HEK293 (cell line): Measurements from ENCODE around the gene C1D.
"Not testable (repeated sequence)": the region's sequence is repeated elsewhere in the genome, so short reads cannot be mapped to it uniquely, and the experiment has no call there.

Experiments
- CTCF ChIA-PET: fragments of 350-600 bp; formaldehyde crosslinking; extraction: SDS; loops from one replicate; lab custom pipeline; 2021; ENCODE audit warnings: antibody characterized with exemption; lab: Yijun Ruan, JAX
- POLR2A ChIA-PET: fragments of 300-600 bp; formaldehyde crosslinking; extraction: SDS; loops from one replicate; lab custom pipeline; 2020; ENCODE audit warnings: antibody characterized with exemption, inconsistent platforms; lab: Yijun Ruan, JAX
- H3K27ac ChIP-seq: fragments of 200-500 bp; sonication (Bioruptor generic); 2 replicates; pipeline ENCODE4 v1.5.1; 2014; ENCODE audit warnings: low read depth, low read length, control low read depth, inconsistent platforms; ENCODE audit errors: extremely low read depth
- H3K36me3 ChIP-seq, 2 experiments: fragments of 200-500 bp in 1 of 2; sonication (Bioruptor generic) in 1 of 2; 1 replicate in 1 of 2; 2 replicates in 1 of 2; pipeline ENCODE4 v1.5.1; 2014 to 2017; ENCODE audit warnings: inconsistent platforms in 2 of 2, low read length in 2 of 2; ENCODE audit not compliant: control insufficient read depth in 2 of 2, insufficient read depth in 1 of 2
- H3K4me1 ChIP-seq: fragments of 200-500 bp; sonication (Bioruptor generic); 2 replicates; pipeline ENCODE4 v1.5.1; 2014; ENCODE audit warnings: mild to moderate bottlenecking, low read length, inconsistent platforms; ENCODE audit not compliant: control insufficient read depth, insufficient read depth
- H3K4me3 ChIP-seq: 2 replicates; pipeline ENCODE4 v1.5.1; 2011; ENCODE audit warnings: low read depth, mild to moderate bottlenecking, control low read depth, low read length, moderate library complexity
- H3K9me3 ChIP-seq: fragments of 200-500 bp; sonication (Bioruptor generic); 2 replicates; pipeline ENCODE4 v1.5.1; 2014; ENCODE audit warnings: low read depth, low read length, inconsistent platforms; ENCODE audit not compliant: control insufficient read depth, insufficient read depth
- SETDB1 ChIP-seq: IDR thresholded peaks from one replicate; pipeline ENCODE4 v1.6.1; 2017; ENCODE audit warnings: mild to moderate bottlenecking, low read length, moderate library complexity, mixed read lengths; ENCODE audit not compliant: insufficient read length
- SP7 ChIP-seq: fragments of 450-650 bp; formaldehyde crosslinking; IDR thresholded peaks from 2 replicates; pipeline ENCODE4 v1.5.1; 2016; ENCODE audit warnings: missing biosample characterization, missing genetic modification characterization
- ZFP3 ChIP-seq: fragments of 450-650 bp; formaldehyde crosslinking; IDR thresholded peaks from 2 replicates; pipeline ENCODE4 v1.5.1; 2016; ENCODE audit warnings: low read depth, missing biosample characterization, missing genetic modification characterization
- ZNF112 ChIP-seq: fragments of 450-650 bp; formaldehyde crosslinking; IDR thresholded peaks from 2 replicates; pipeline ENCODE4 v1.5.0; 2017; ENCODE audit warnings: missing biosample characterization, missing genetic modification characterization
- ZNF175 ChIP-seq: fragments of 450-650 bp; formaldehyde crosslinking; IDR thresholded peaks from 2 replicates; pipeline ENCODE4 v1.5.1; 2016; ENCODE audit warnings: missing biosample characterization, missing genetic modification characterization
- ZNF211 ChIP-seq: fragments of 450-650 bp; formaldehyde crosslinking; IDR thresholded peaks from 2 replicates; pipeline ENCODE4 v1.5.1; 2016; ENCODE audit warnings: low read depth, missing biosample characterization, missing genetic modification characterization
- ZNF23 ChIP-seq: fragments of 450-650 bp; formaldehyde crosslinking; IDR thresholded peaks from 2 replicates; pipeline ENCODE4 v1.5.1; 2016; ENCODE audit warnings: missing biosample characterization, missing genetic modification characterization, borderline replicate concordance
- ZNF274 ChIP-seq, 2 experiments: fragments of 200-500 bp in 1 of 2; fragments of 450-650 bp in 1 of 2; sonication (Bioruptor generic) in 1 of 2; formaldehyde crosslinking in 1 of 2; IDR thresholded peaks; 2 replicates each; pipeline versions ENCODE4 v1.5.1 to v1.6.1; 2014 to 2016; ENCODE audit warnings: borderline replicate concordance in 1 of 2, inconsistent platforms in 1 of 2, low read length in 1 of 2, missing biosample characterization in 1 of 2, missing genetic modification characterization in 1 of 2
- ZNF521 ChIP-seq: fragments of 450-650 bp; formaldehyde crosslinking; IDR thresholded peaks from 2 replicates; pipeline ENCODE4 v1.5.1; 2017; ENCODE audit warnings: missing biosample characterization, mild to moderate bottlenecking, missing genetic modification characterization
- ZNF529 ChIP-seq: fragments of 450-650 bp; formaldehyde crosslinking; IDR thresholded peaks from 2 replicates; pipeline ENCODE4 v1.5.1; 2017; ENCODE audit warnings: missing genetic modification characterization, missing biosample characterization; ENCODE audit not compliant: insufficient replicate concordance
- ZNF626 ChIP-seq: fragments of 450-650 bp; sonication (Bioruptor Pico); formaldehyde crosslinking; IDR thresholded peaks from 2 replicates; pipeline ENCODE4 v1.5.1; 2018; ENCODE audit warnings: missing biosample characterization, missing genetic modification characterization, inconsistent platforms
- ZNF777 ChIP-seq: fragments of 450-650 bp; formaldehyde crosslinking; IDR thresholded peaks from 2 replicates; pipeline ENCODE4 v1.5.1; 2017; ENCODE audit warnings: missing biosample characterization, missing genetic modification characterization, borderline replicate concordance
- ZSCAN30 ChIP-seq: fragments of 450-650 bp; IDR thresholded peaks from 2 replicates; pipeline ENCODE4 v1.5.1; 2018; ENCODE audit warnings: missing biosample characterization, mild to moderate bottlenecking, missing genetic modification characterization, moderate library complexity
- TF ChIP-seq, protein P1 (sequence below): fragments of 450-650 bp; formaldehyde crosslinking; IDR thresholded peaks from 2 replicates; pipeline ENCODE4 v1.5.1; 2016; ENCODE audit warnings: missing biosample characterization, missing genetic modification characterization
- TF ChIP-seq, protein P2 (sequence below): fragments of 450-650 bp; formaldehyde crosslinking; IDR thresholded peaks from 2 replicates; pipeline ENCODE4 v1.5.1; 2016; ENCODE audit warnings: missing biosample characterization, missing genetic modification characterization
- TF ChIP-seq, protein P3 (sequence below): fragments of 450-650 bp; formaldehyde crosslinking; IDR thresholded peaks from 2 replicates; pipeline ENCODE4 v1.5.1; 2016; ENCODE audit warnings: missing biosample characterization, missing genetic modification characterization, borderline replicate concordance
- TF ChIP-seq, protein P4 (sequence below): fragments of 450-650 bp; formaldehyde crosslinking; IDR thresholded peaks from 2 replicates; pipeline ENCODE4 v1.5.1; 2017; ENCODE audit warnings: missing biosample characterization, missing genetic modification characterization
- TF ChIP-seq, protein P5 (sequence below): fragments of 450-650 bp; formaldehyde crosslinking; IDR thresholded peaks from 2 replicates; pipeline ENCODE4 v1.5.1; 2017; ENCODE audit warnings: missing biosample characterization, missing genetic modification characterization
- TF ChIP-seq, protein P6 (sequence below): fragments of 450-650 bp; formaldehyde crosslinking; IDR thresholded peaks from 2 replicates; pipeline ENCODE4 v1.5.1; 2017; ENCODE audit warnings: missing biosample characterization, missing genetic modification characterization

C1D gene

DNA sequence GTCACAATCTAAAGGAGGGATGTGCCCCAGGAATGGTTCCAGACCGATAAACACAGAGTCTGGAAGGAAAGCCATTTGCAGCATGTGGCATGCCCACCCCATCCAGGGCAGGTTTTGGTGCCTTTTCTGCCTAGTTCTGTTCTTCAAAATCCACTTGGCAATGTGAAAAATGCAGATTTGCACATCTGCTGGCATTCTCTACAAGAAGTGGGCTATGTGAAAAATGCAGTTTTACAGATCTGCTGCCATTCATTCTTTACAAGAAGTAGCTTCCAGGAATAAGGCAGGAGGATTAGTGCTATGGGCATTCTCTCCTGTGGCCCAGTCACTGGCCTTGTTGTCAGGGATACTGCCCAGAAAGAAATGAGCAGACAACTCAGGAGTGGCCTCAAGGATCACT lies 68.1 kb downstream of the C1D start:
- TF ChIP-seq, protein P1, sequence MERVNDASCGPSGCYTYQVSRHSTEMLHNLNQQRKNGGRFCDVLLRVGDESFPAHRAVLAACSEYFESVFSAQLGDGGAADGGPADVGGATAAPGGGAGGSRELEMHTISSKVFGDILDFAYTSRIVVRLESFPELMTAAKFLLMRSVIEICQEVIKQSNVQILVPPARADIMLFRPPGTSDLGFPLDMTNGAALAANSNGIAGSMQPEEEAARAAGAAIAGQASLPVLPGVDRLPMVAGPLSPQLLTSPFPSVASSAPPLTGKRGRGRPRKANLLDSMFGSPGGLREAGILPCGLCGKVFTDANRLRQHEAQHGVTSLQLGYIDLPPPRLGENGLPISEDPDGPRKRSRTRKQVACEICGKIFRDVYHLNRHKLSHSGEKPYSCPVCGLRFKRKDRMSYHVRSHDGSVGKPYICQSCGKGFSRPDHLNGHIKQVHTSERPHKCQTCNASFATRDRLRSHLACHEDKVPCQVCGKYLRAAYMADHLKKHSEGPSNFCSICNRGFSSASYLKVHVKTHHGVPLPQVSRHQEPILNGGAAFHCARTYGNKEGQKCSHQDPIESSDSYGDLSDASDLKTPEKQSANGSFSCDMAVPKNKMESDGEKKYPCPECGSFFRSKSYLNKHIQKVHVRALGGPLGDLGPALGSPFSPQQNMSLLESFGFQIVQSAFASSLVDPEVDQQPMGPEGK (tag by site-specific recombination), result no peak
- TF ChIP-seq, protein P2, sequence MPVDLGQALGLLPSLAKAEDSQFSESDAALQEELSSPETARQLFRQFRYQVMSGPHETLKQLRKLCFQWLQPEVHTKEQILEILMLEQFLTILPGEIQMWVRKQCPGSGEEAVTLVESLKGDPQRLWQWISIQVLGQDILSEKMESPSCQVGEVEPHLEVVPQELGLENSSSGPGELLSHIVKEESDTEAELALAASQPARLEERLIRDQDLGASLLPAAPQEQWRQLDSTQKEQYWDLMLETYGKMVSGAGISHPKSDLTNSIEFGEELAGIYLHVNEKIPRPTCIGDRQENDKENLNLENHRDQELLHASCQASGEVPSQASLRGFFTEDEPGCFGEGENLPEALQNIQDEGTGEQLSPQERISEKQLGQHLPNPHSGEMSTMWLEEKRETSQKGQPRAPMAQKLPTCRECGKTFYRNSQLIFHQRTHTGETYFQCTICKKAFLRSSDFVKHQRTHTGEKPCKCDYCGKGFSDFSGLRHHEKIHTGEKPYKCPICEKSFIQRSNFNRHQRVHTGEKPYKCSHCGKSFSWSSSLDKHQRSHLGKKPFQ (tag by site-specific recombination), result no peak
- TF ChIP-seq ZNF274 (IDR thresholded peaks at IDR 0.05; ENCODE audit: low read length), result no peak
- no peak for TF ChIP-seq ZNF274 (tag by site-specific recombination; IDR thresholded peaks at IDR 0.05; ENCODE audit: borderline replicate concordance)
- TF ChIP-seq, protein P3, sequence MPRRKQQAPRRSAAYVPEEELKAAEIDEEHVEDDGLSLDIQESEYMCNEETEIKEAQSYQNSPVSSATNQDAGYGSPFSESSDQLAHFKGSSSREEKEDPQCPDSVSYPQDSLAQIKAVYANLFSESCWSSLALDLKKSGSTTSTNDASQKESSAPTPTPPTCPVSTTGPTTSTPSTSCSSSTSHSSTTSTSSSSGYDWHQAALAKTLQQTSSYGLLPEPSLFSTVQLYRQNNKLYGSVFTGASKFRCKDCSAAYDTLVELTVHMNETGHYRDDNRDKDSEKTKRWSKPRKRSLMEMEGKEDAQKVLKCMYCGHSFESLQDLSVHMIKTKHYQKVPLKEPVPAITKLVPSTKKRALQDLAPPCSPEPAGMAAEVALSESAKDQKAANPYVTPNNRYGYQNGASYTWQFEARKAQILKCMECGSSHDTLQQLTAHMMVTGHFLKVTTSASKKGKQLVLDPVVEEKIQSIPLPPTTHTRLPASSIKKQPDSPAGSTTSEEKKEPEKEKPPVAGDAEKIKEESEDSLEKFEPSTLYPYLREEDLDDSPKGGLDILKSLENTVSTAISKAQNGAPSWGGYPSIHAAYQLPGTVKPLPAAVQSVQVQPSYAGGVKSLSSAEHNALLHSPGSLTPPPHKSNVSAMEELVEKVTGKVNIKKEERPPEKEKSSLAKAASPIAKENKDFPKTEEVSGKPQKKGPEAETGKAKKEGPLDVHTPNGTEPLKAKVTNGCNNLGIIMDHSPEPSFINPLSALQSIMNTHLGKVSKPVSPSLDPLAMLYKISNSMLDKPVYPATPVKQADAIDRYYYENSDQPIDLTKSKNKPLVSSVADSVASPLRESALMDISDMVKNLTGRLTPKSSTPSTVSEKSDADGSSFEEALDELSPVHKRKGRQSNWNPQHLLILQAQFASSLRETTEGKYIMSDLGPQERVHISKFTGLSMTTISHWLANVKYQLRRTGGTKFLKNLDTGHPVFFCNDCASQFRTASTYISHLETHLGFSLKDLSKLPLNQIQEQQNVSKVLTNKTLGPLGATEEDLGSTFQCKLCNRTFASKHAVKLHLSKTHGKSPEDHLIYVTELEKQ, result no peak
- no peak for TF ChIP-seq ZNF23 (tag by site-specific recombination)
- TF ChIP-seq, protein P4, sequence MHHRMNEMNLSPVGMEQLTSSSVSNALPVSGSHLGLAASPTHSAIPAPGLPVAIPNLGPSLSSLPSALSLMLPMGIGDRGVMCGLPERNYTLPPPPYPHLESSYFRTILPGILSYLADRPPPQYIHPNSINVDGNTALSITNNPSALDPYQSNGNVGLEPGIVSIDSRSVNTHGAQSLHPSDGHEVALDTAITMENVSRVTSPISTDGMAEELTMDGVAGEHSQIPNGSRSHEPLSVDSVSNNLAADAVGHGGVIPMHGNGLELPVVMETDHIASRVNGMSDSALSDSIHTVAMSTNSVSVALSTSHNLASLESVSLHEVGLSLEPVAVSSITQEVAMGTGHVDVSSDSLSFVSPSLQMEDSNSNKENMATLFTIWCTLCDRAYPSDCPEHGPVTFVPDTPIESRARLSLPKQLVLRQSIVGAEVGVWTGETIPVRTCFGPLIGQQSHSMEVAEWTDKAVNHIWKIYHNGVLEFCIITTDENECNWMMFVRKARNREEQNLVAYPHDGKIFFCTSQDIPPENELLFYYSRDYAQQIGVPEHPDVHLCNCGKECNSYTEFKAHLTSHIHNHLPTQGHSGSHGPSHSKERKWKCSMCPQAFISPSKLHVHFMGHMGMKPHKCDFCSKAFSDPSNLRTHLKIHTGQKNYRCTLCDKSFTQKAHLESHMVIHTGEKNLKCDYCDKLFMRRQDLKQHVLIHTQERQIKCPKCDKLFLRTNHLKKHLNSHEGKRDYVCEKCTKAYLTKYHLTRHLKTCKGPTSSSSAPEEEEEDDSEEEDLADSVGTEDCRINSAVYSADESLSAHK (tag by site-specific recombination), result no peak
- TF ChIP-seq ZNF211, result no peak
- TF ChIP-seq ZSCAN30 (tag by site-specific recombination), result no peak
- TF ChIP-seq ZNF112 (tag by site-specific recombination), result no peak
- TF ChIP-seq, protein P5, sequence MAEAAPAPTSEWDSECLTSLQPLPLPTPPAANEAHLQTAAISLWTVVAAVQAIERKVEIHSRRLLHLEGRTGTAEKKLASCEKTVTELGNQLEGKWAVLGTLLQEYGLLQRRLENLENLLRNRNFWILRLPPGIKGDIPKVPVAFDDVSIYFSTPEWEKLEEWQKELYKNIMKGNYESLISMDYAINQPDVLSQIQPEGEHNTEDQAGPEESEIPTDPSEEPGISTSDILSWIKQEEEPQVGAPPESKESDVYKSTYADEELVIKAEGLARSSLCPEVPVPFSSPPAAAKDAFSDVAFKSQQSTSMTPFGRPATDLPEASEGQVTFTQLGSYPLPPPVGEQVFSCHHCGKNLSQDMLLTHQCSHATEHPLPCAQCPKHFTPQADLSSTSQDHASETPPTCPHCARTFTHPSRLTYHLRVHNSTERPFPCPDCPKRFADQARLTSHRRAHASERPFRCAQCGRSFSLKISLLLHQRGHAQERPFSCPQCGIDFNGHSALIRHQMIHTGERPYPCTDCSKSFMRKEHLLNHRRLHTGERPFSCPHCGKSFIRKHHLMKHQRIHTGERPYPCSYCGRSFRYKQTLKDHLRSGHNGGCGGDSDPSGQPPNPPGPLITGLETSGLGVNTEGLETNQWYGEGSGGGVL (tag by site-specific recombination), result no peak
- no peak for TF ChIP-seq ZNF777
- TF ChIP-seq ZNF521 (tag by site-specific recombination), result no peak
- TF ChIP-seq ZNF626 (tag by site-specific recombination), result no peak
- no peak for TF ChIP-seq SP7 (tag by site-specific recombination)
- no peak for TF ChIP-seq ZNF529 (tag by site-specific recombination)
- TF ChIP-seq, protein P6, sequence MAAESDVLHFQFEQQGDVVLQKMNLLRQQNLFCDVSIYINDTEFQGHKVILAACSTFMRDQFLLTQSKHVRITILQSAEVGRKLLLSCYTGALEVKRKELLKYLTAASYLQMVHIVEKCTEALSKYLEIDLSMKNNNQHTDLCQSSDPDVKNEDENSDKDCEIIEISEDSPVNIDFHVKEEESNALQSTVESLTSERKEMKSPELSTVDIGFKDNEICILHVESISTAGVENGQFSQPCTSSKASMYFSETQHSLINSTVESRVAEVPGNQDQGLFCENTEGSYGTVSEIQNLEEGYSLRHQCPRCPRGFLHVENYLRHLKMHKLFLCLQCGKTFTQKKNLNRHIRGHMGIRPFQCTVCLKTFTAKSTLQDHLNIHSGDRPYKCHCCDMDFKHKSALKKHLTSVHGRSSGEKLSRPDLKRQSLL (tag by site-specific recombination), result no peak
- no peak for TF ChIP-seq ZNF175 (tag by site-specific recombination)
- no peak for TF ChIP-seq SETDB1
- TF ChIP-seq ZFP3 (tag by site-specific recombination), result no peak
- TF ChIP-seq, all 188 proteins: peak for 0
- H3K36me3 ChIP-seq, result no peaks in the 10 kb centered on the region
- no peak overlapping the region for H3K4me3 ChIP-seq
- no peak overlapping the region for H3K27ac ChIP-seq
- CTCF ChIA-PET, result no interaction called here
- POLR2A ChIA-PET, result no interaction called here
- no peaks in the 10 kb centered on the region for H3K9me3 ChIP-seq
- no peaks in the 10 kb centered on the region for H3K4me1 ChIP-seq

DNA sequence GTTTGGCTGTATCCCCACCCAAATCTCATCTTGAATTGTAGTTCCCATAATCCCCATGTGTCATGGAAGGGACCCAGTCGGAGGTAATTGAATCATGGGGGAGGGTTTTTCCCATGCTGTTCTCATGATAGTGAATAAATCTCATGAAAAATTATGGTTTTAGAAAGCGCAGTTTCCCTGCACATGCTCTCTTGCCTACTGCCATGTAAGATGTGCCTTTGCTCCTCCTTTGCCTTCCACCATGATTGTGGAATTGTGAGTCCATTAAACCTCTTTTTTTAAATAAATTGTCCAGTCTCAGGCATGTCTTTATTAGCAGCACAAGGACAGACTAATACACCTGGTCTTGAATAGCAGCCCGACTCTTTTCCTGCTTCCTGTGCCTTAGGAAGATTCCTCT lies 68.7 kb downstream of the C1D start:
- H3K27ac ChIP-seq, POLR2A ChIA-PET, CTCF ChIA-PET: not testable (repeated sequence)

More for the DNA sequence above, 68.7 kb downstream of the C1D start:
- H3K36me3 ChIP-seq, H3K4me3 ChIP-seq, H3K4me1 ChIP-seq, H3K9me3 ChIP-seq: not testable (repeated sequence)
